ENCODE data around the gene TRIM34. TPM values are rescaled to one million over a fixed set of nuclear protein-coding genes. Genes with fewer than 3 reads are reported as not detected.
A peak's percentile ranks its signal among the peaks of the same experiment; 100 is the strongest.
"Not testable (repeated sequence)": the region's sequence is repeated elsewhere in the genome, so short reads cannot be mapped to it uniquely, and the experiment has no call there.

Gene TRIM34
- 6.4 and 7.1 TPM in 2 replicates for total RNA-seq (2014; rRNA removed; shearing (Covaris generic))

DNA sequence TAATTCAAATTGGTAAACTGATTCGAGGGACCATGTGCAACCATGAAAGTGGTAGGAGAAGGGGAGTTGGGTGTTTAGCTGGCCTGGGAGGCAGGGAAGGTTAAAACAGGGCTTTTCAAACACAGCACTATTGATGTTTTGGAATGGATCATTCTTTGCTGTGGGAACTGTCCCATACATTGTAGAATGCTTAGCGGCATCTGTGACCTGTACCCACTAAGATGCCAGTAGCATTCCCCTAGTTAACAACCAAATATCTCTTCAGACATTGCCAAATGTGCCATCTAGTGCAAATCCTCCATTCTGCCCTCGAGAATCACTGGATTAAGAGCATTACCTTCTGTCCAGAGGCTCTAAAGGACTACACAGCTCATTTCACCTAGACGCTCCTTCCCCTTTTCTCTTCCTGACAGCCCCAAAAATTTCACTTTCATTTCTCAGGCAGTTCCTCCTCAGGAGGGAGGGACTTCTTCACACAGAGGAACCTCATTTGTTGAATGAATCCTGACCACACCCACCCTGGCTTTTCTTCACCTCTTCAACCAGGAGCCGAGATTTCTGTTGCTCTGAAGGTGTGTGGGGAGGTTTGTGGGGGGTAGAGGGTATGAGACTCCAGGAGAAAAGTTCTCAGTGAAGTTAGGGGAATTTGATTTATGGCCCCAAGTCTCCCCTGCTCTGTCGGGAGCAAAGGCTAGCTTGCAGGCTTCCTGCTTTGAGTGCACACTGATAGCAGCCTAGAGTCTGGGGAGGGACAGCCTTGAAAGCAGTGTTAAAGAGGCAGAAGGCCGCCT is at the start of gene TRIM34:
Gene TRIM34, plus strand, starts transcription at position 513 of the 791 bp plus-strand sequence. CDS start 7,331 bp downstream, outside the sequence.
- DNase-seq (ENCODE audit: low read depth): peak; percentile 73

DNA sequence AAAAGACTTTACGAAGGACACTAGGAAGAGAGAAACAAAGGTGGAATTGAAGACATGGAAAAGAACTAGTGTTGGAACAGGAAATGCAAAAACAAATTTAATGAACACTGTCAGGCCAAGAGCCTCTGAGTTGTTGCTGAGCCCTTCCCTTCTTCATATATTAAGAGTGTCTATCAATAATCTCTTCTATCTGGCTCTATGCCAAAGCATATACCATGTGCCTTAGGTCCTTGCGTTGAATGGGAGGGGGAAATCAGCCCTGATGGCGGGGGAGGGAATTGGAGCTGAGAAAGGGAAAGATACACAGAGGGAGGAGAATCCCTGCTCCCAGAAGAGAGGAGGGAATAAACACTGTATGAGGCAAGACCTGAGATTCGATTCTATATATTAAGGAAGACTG is 49.6 kb upstream of the TRIM34 start:
- DNase-seq (ENCODE audit: low read depth): no peak

- no peak for DNase-seq (ENCODE audit: low read depth)
These were observed 47.7 kb upstream of the TRIM34 start for GRCh38 chr11:5577101-5577500.

DNA sequence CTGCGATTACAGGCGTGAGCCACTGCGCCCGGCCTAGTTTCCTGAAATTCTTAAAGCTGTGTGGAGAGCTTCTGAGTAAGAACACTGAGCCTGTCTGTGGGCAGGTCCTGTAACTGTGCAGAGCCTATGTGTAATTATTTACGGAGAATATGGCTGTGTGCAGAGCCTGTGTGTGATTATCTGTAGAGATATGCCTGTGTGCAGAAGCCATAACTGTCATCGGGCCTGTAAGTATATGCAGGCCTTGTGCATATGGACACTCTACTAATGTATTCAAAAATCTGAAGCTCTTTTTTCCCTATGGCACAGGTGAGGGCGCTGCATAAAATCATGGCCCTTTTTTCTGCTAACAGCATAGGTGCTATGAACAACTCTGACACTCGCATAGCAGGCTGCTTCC is 44.2 kb upstream of the TRIM34 start, which contains the start of gene OR52B6:
Gene OR52B6, plus strand, starts transcription at position 301 of the 400 bp plus-strand sequence. Its CDS starts 0 bp downstream, at position 301.
- no peak for DNase-seq (ENCODE audit: low read depth)

DNA sequence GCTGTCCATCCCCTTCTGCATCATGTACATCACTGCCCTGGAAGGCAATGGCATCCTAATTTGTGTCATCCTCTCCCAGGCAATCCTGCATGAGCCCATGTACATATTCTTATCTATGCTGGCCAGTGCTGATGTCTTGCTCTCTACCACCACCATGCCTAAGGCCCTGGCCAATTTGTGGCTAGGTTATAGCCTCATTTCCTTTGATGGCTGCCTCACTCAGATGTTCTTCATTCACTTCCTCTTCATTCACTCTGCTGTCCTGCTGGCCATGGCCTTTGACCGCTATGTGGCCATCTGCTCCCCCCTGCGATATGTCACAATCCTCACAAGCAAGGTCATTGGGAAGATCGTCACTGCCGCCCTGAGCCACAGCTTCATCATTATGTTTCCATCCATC is 43.8 kb upstream of the TRIM34 start:
- no peak for DNase-seq (ENCODE audit: low read depth)

DNA sequence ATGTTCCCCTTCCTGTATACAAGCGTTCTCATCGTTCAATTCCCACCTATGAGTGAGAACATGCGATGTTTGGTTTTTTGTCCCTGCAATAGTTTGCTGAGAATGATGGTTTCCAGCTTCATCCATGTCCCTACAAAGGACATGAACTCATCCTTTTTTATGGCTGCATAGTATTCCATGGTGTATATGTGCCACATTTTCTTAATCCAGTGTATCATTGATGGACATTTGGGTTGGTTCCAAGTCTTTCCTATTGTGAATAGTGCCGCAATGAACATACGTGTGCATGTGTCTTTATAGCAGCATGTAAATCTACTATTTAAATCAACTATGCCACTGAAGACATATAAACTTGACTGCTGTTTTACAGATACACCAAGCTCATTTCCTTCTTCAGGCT is 40.3 kb upstream of the TRIM34 start:
- not testable (repeated sequence) for DNase-seq (ENCODE audit: low read depth)

DNA sequence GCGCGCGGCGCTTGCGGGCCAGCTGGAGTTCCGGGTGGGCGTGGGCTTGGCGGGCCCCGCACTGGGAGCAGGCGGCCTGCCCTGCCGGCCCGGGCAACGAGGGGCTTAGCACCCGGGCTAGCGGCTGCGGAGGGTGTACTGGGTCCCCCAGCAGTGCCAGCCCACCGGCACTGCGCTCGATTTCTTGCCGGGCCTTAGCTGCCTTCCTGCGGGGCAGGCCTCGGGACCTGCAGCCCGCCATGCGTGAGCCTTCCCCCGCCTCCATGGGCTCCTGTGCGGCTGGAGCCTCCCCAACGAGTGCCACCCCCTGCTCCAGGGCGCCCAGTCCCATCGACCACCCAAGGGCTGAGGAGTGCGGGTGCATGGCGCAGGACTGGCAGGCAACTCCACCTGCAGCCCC is 34.9 kb upstream of the TRIM34 start:
- DNase-seq (ENCODE audit: low read depth): not testable (repeated sequence)

DNA sequence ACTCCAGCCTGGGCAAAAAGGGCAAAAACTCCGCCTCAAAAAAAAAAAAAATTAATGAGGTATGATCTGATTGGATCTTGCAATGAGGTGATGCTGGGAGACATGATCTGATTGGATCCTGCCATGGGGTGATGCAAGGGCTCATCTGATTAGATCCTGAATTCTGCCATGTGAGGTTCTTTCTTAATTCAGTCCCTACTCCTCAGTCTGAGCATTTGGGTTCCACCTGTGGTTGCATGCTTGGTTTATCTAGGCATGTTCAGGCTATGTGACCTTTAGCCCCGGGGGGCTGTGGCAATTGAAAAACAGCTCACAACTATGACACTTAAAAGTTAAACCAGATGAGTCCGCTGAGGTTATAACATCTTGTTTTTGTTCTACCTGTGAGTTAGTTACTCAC is 33.2 kb upstream of the TRIM34 start:
- DNase-seq (ENCODE audit: low read depth): no peak

DNA sequence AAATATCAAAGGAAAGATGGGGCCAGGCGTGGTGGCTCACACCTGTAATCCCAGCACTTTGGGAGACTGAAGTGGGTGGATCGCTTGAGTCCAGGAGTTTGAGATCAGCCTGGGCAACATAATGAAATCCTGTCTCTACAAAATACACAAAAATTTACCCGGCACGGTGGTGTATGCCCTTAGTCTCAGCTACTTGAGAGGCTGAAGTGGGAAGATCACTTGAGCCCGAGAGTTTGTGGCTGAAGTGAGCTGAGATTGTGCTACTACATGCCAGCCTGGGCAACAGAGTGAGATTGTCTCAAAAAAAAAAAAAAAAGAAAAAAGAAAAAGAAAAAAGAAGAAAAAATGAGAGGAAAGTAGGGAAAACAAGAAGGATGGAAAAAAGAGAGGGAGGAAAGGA is 32.2 kb upstream of the TRIM34 start:
- DNase-seq (ENCODE audit: low read depth): no peak

- no peak for DNase-seq (ENCODE audit: low read depth)
These were observed 31.7 kb upstream of the TRIM34 start for GRCh38 chr11:5593146-5593545.

- peak; percentile 54 for DNase-seq (ENCODE audit: low read depth)
These were observed 28.1 kb upstream of the TRIM34 start, which contains the start of gene TRIM6 for GRCh38 chr11:5596607-5597201. TSS of gene TRIM6 (plus strand) at chr11:5596637. CDS start at chr11:5596898, 261 bp downstream.

- no peak for DNase-seq (ENCODE audit: low read depth)
These were observed 26.8 kb upstream of the TRIM34 start for GRCh38 chr11:5597953-5598352.

DNA sequence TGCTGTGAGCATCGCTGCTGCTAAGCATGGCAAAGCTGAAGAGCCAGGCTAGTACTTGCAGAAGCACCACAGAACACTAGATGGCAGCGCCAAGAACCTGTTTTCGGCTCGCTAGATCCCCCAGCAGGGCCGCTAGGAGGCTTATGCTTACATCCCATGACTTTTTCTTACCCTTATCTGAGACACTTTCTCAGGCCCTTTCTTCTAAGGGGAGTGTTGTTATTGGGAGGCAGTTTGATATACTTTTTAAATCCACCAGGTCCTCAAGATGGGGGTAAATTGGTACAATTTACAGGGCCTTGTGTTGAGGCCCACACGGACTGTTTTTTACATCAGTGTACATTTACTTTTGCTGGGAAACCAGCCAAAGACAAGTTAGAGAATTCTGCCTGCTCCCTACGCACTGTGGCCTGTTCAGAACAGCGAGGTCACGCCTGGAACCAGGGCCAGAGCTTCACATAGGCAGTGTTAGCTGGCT is 24.4 kb upstream of the TRIM34 start:
- DNase-seq (ENCODE audit: low read depth): peak; percentile 76

GRCh38 chr11:5602791-5603190 is 22.0 kb upstream of the TRIM34 start:
- DNase-seq (ENCODE audit: low read depth): not testable (repeated sequence)

GRCh38 chr11:5603326-5603725 is 21.5 kb upstream of the TRIM34 start:
- no peak for DNase-seq (ENCODE audit: low read depth)

DNA sequence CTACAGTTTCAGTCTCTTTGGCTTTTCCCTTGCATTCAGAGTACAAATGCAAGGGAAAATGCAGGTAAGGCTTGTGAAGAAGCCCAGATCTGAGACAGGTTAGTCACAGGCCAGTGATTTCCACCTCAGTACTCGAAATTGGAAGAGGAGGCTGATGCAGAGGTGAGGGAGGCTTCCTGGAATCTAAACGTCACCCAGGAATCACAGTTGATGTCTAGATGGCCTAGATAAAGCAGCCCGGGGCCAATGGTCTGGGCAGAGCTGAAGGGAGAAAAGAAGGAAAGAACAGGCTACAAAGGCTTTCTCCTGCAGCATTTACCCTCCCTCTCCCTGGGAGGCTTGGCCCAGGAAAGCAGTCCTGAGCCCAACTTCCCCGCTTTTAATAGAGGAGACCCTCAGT is 19.9 kb upstream of the TRIM34 start:
- DNase-seq (ENCODE audit: low read depth): no peak

DNA sequence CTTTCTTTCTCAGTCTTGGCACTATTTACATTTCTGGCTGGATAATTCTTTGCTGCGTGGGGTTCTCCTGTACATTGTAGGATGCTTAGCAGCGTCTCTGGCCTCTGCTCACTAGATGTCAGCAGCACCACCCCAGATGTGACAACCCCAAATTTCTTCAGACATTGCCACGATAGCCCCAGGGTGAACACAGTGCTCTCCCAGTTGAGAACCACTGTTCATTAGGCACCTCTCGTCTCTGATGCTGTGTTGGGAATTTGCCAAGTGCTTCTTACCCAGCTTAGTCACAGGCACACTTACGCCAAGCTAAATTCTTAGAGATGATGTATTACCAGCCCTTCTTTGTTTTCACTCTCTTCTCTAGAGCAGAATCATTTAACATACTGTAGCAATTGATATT is 19.0 kb upstream of the TRIM34 start:
- peak; percentile 58 for DNase-seq (ENCODE audit: low read depth)

GRCh38 chr11:5608808-5609207 is 16.0 kb upstream of the TRIM34 start:
- no peak for DNase-seq (ENCODE audit: low read depth)

GRCh38 chr11:5610446-5610845 is 14.4 kb upstream of the TRIM34 start:
- no peak for DNase-seq (ENCODE audit: low read depth)

DNA sequence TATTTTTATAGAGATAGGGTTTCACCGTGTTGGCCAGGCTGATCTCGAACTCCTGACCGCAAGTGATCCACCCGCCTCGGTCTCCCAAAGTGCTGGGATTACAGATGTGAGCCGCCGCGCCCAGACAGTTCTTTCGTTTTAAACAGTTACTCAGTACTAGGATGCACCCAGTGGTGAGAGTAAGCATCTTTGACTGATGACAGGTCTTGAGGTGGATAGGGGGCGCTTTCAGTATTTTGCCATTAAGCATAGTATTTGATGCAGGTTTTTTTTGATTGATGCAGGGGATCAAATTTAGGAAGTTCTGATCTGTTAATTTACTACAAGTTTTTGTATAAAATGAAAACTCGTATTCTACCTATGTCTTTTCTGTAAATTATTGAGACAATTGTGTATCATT is 13.2 kb upstream of the TRIM34 start:
- DNase-seq (ENCODE audit: low read depth): no peak

GRCh38 chr11:5618807-5619206 is 6.0 kb upstream of the TRIM34 start:
- DNase-seq (ENCODE audit: low read depth): peak; percentile 7

DNA sequence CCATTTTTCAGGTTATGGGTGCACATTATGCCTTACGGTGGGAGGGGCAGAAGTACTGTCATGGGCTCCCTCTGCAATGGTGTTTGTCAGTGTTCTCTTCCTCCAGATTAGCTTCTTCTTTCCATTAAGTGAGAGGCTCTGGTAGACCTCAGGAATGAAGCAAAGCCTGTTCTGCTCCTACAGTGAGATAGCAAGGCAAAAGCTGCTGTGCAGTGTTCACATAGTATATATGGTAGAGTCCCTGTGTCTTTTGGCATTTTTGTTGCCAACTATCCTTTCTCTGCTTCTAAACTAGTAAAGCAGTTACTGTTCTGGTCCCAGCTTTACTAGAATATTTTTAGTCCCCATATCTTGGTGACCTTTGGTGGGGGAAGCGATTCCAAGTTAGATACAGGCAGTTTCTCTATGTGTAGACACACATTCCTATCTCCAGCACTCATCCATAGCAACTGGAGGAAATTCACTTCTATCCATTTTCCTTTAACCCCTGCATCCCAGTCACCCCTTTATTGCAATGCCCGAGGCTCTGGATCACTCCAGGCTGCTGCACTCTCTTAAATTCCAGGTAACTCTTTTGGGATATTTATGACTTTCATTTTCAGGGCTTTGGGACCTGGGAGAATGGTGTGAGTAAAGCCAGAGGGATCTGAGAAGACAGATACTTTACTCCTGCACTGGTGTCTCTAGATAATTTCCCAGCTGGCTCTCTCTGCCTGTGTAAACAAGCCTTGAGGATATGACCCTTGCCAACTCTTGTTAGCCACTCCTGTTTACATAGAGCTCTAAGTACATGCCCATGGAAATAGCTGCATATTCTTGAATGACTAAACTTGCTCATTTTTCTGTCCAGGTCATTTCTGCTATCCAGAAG is 3.9 kb upstream of the TRIM34 start:
- peak; percentile 25 for DNase-seq (ENCODE audit: low read depth)

Measured in RPMI7951 (cell line).